H1 (cell line): ENCODE results near the gene CSNK1A1. TPM values are rescaled to one million over a fixed set of nuclear protein-coding genes. Genes with fewer than 3 reads are reported as not detected.

Experiments used
- CTCF ChIA-PET: fragments of 300-600 bp; sonication (Branson Sonifier 250); formaldehyde crosslinking; loops from one replicate; lab custom pipeline; 2021; ENCODE audit not compliant: partially characterized antibody; lab: Charles Lee
- POLR2A ChIA-PET: fragments of 300-600 bp; sonication (Branson Sonifier 250); formaldehyde crosslinking; loops from one replicate; lab custom pipeline; 2021; ENCODE audit warnings: inconsistent platforms; ENCODE audit not compliant: partially characterized antibody; lab: Charles Lee
- DNase-seq, 2 experiments: peaks; one replicate each; pipeline versions ENCODE4 v3.0.0 to v3.0.0-alpha.2; 2010 to 2022; ENCODE audit warnings: low spot score in 2 of 2, low read depth in 1 of 2, mixed read lengths in 1 of 2
- FAIRE-seq: peaks from 2 replicates; lab custom pipeline; 2011; peaks lifted over from hg19 to GRCh38; lab: Jason Lieb, UNC
- H2AFZ ChIP-seq: 2 replicates; pipeline ENCODE4 v1.8.1; 2012; ENCODE audit warnings: low read length, inconsistent platforms
- H2AK5ac ChIP-seq: 2 replicates; pipeline ENCODE4 v1.6.1; 2013; ENCODE audit warnings: low read depth, low read length
- H2BK120ac ChIP-seq: replicated peaks from 2 replicates; pipeline ENCODE3; 2013; ENCODE audit warnings: low read depth, low read length, inconsistent platforms
- H2BK12ac ChIP-seq: 2 replicates; pipeline ENCODE4 v1.6.1; 2013; ENCODE audit warnings: low read depth, low read length
- H2BK15ac ChIP-seq: 2 replicates; pipeline ENCODE4 v1.6.1; 2013; ENCODE audit warnings: low read length
- H2BK20ac ChIP-seq: 2 replicates; pipeline ENCODE4 v1.6.1; 2013; ENCODE audit warnings: low read length
- H2BK5ac ChIP-seq: 2 replicates; pipeline ENCODE4 v1.6.1; 2013; ENCODE audit warnings: low read depth, low read length
- H3K14ac ChIP-seq: 2 replicates; pipeline ENCODE4 v1.6.1; 2013; ENCODE audit warnings: inconsistent platforms; ENCODE audit not compliant: insufficient read length
- H3K18ac ChIP-seq: 2 replicates; pipeline ENCODE4 v1.6.1; 2013; ENCODE audit warnings: low read length; ENCODE audit errors: extremely low read depth
- H3K23ac ChIP-seq: 2 replicates; pipeline ENCODE4 v1.6.1; 2013; ENCODE audit warnings: inconsistent platforms; ENCODE audit not compliant: insufficient read length
- H3K23me2 ChIP-seq: 2 replicates; pipeline ENCODE4 v1.6.1; 2013; ENCODE audit warnings: low read depth, low read length
- H3K27ac ChIP-seq: 2 replicates; pipeline ENCODE4 v1.6.1; 2011; ENCODE audit warnings: low read depth, low read length, inconsistent platforms
- H3K27me3 ChIP-seq, 4 experiments: replicated peaks in 1 of 4; 1 replicate in 1 of 4; 2 replicates in 3 of 4; pipeline versions ENCODE4 v1.6.1 to v1.8.1; 2011 to 2013; ENCODE audit warnings: low read length in 3 of 4, mild to moderate bottlenecking in 3 of 4, inconsistent platforms in 2 of 4, mixed read lengths in 2 of 4, moderate library complexity in 1 of 4; ENCODE audit not compliant: control insufficient read depth in 3 of 4, insufficient read depth in 3 of 4; ENCODE audit errors: extremely low read depth in 1 of 4
- H3K36me3 ChIP-seq, 4 experiments: 2 replicates each; pipeline versions ENCODE4 v1.6.1 to v1.8.1; 2011 to 2013; ENCODE audit warnings: mild to moderate bottlenecking in 4 of 4, low read length in 3 of 4, moderate library complexity in 2 of 4, control low read depth in 1 of 4, inconsistent platforms in 1 of 4; ENCODE audit not compliant: insufficient read depth in 4 of 4, control insufficient read depth in 2 of 4
- H3K4ac ChIP-seq: replicated peaks from 2 replicates; pipeline ENCODE3; 2013; ENCODE audit warnings: low read length, low read depth, mixed read lengths, inconsistent platforms; ENCODE audit not compliant: insufficient read length
- H3K4me1 ChIP-seq, 4 experiments: replicated peaks in 1 of 4; 1 replicate in 1 of 4; 2 replicates in 3 of 4; pipeline versions ENCODE4 v1.6.1 to v1.8.1; 2011 to 2013; ENCODE audit warnings: low read length in 3 of 4, inconsistent platforms in 2 of 4, mixed read lengths in 1 of 4; ENCODE audit not compliant: insufficient read depth in 4 of 4, control insufficient read depth in 3 of 4
- H3K4me2 ChIP-seq, 2 experiments: 2 replicates each; pipeline versions ENCODE4 v1.6.1 to v1.8.1; 2011 to 2013; ENCODE audit warnings: low read depth in 2 of 2, low read length in 2 of 2, control low read depth in 1 of 2, inconsistent platforms in 1 of 2, mild to moderate bottlenecking in 1 of 2; ENCODE audit not compliant: insufficient read depth in 1 of 2
- H3K4me3 ChIP-seq, 4 experiments: fragments of 200-600, 300-600 bp in 1 of 4; sonication (generic), shearing (Covaris generic), sonication (Bioruptor Twin) in 1 of 4; 2 replicates each; pipeline versions ENCODE4 v1.5.1 to v1.8.1; 2011 to 2016; ENCODE audit warnings: low read length in 4 of 4, low read depth in 3 of 4, control low read depth in 2 of 4, inconsistent platforms in 2 of 4, mild to moderate bottlenecking in 2 of 4, mixed read lengths in 1 of 4, moderate library complexity in 1 of 4; ENCODE audit not compliant: insufficient read depth in 2 of 4; ENCODE audit errors: extremely low read depth in 1 of 4
- H3K56ac ChIP-seq: replicated peaks from 2 replicates; pipeline ENCODE3; 2013; ENCODE audit warnings: low read depth, mild to moderate bottlenecking, mixed read lengths, low read length, inconsistent platforms; ENCODE audit not compliant: insufficient read length
- H3K79me1 ChIP-seq: 2 replicates; pipeline ENCODE4 v1.6.1; 2013; ENCODE audit warnings: low read depth, low read length, control low read depth
- H3K79me2 ChIP-seq, 2 experiments: 2 replicates each; pipeline versions ENCODE4 v1.6.1 to v1.8.1; 2012 to 2013; ENCODE audit warnings: low read length in 2 of 2, mild to moderate bottlenecking in 2 of 2, inconsistent platforms in 1 of 2; ENCODE audit not compliant: insufficient read depth in 2 of 2, control insufficient read depth in 1 of 2
- H3K9ac ChIP-seq, 4 experiments: replicated peaks in 1 of 4; 1 replicate in 1 of 4; 2 replicates in 3 of 4; pipeline versions ENCODE4 v1.6.1 to v1.8.1; 2011 to 2013; ENCODE audit warnings: low read depth in 3 of 4, low read length in 3 of 4, control low read depth in 2 of 4, mild to moderate bottlenecking in 2 of 4, moderate library complexity in 2 of 4, inconsistent platforms in 1 of 4; ENCODE audit errors: extremely low read depth in 1 of 4
- H3K9me3 ChIP-seq, 2 experiments: 2 replicates each; pipeline versions ENCODE4 v1.6.1 to v1.8.1; 2012 to 2013; ENCODE audit warnings: mild to moderate bottlenecking in 2 of 2, moderate library complexity in 2 of 2, control low read depth in 1 of 2, inconsistent platforms in 1 of 2, low read depth in 1 of 2, low read length in 1 of 2, mixed read lengths in 1 of 2; ENCODE audit not compliant: insufficient read depth in 2 of 2
- H4K20me1 ChIP-seq, 2 experiments: replicated peaks in 1 of 2; 2 replicates each; pipeline versions ENCODE3 to v1.8.1; 2011 to 2013; ENCODE audit warnings: inconsistent platforms in 2 of 2, low read length in 2 of 2, mild to moderate bottlenecking in 1 of 2; ENCODE audit not compliant: insufficient read depth in 2 of 2, control insufficient read depth in 1 of 2
- H4K5ac ChIP-seq: 2 replicates; pipeline ENCODE4 v1.6.1; 2013; ENCODE audit warnings: low read length, low read depth, mixed read lengths, inconsistent platforms; ENCODE audit not compliant: insufficient read length
- H4K8ac ChIP-seq: 2 replicates; pipeline ENCODE4 v1.8.0; 2013; ENCODE audit warnings: mild to moderate bottlenecking, moderate library complexity, low read length, inconsistent platforms; ENCODE audit not compliant: insufficient read depth; ENCODE audit errors: extremely low read depth
- H4K91ac ChIP-seq: replicated peaks from 2 replicates; pipeline ENCODE3; 2013; ENCODE audit warnings: low read length, mixed read lengths, inconsistent platforms; ENCODE audit not compliant: insufficient read length
- CREB1 ChIP-seq: IDR thresholded peaks from 2 replicates; pipeline ENCODE4 v1.6.1; 2012; ENCODE audit warnings: inconsistent platforms
- EP300 ChIP-seq, 2 experiments: IDR thresholded peaks; 1 replicate in 1 of 2; 2 replicates in 1 of 2; pipeline ENCODE4 v1.6.1; 2011 to 2012; ENCODE audit warnings: low read depth in 2 of 2, low read length in 2 of 2, mild to moderate bottlenecking in 2 of 2, borderline replicate concordance in 1 of 2, inconsistent platforms in 1 of 2, moderate library complexity in 1 of 2
- GABPA ChIP-seq: IDR thresholded peaks from 2 replicates; pipeline ENCODE4 v1.6.1; 2011; ENCODE audit warnings: mild to moderate bottlenecking, low read length, moderate library complexity, borderline replicate concordance; ENCODE audit not compliant: insufficient read depth
- HDAC2 ChIP-seq, 2 experiments: fragments of 300-600 bp in 1 of 2; sonication (generic) in 1 of 2; IDR thresholded peaks; 2 replicates each; pipeline ENCODE4 v1.6.1; 2011 to 2012; ENCODE audit warnings: low read depth in 2 of 2, low read length in 2 of 2, mild to moderate bottlenecking in 2 of 2, moderate library complexity in 2 of 2, borderline replicate concordance in 1 of 2, inconsistent platforms in 1 of 2
- MAX ChIP-seq: IDR thresholded peaks from 2 replicates; pipeline ENCODE4 v1.6.1; 2012; ENCODE audit warnings: inconsistent platforms
- NRF1 ChIP-seq: IDR thresholded peaks from 2 replicates; pipeline ENCODE4 v1.6.1; 2011; ENCODE audit warnings: mild to moderate bottlenecking, low read depth, low read length, improper control_type of control experiment
- POLR2AphosphoS5 ChIP-seq: IDR thresholded peaks from 2 replicates; pipeline ENCODE4 v1.6.1; 2011; ENCODE audit warnings: low read depth, low read length
- SP2 ChIP-seq: IDR thresholded peaks from 2 replicates; pipeline ENCODE4 v1.6.1; 2012; ENCODE audit warnings: mild to moderate bottlenecking, low read length, inconsistent platforms
- YY1 ChIP-seq: IDR thresholded peaks from 2 replicates; pipeline ENCODE4 v1.6.1; 2011; ENCODE audit warnings: low read depth, mild to moderate bottlenecking, low read length
- WGBS, 2 experiments: shearing (Covaris generic) in 1 of 2; methylation state at CpG; one replicate each; pipeline versions ENCODE4 v1.1.6 to v1.1.7; 2013 to 2015; ENCODE audit warnings: low lambda C conversion rate in 2 of 2, mixed read lengths in 2 of 2, inconsistent platforms in 1 of 2, low coverage in 1 of 2, missing lambda C conversion rate in 1 of 2; ENCODE audit not compliant: insufficient replicate concordance in 2 of 2, insufficient coverage in 1 of 2, insufficient read length in 1 of 2; ENCODE audit errors: extremely low coverage in 1 of 2, missing lambda C conversion rate in 1 of 2; 5-methylcytosine and 5-hydroxymethylcytosine counted together
- polyA plus RNA-seq, 7 experiments: library from polyadenylated mRNA; depleted of rRNA in 3 of 7; stranded (reverse) in 5 of 7; unstranded in 2 of 7; fragments of >200 nt in 5 of 7; fragments of 200-250 nt in 2 of 7; gene quantifications; 1 replicate in 5 of 7; 2 replicates in 1 of 7; 4 replicates in 1 of 7; pipeline versions ENCODE4 v1.2.1 to v1.2.3, GENCODE V29; 2011 to 2013; ENCODE audit warnings: missing spikeins in 2 of 7, mixed read lengths in 2 of 7
- total RNA-seq: library from RNA; stranded (reverse); fragmentation: NEBNext Ultra II Directional; extraction: Animal tissue kit (Norgen Biotek cat#: 25700); gene quantifications from 2 replicates; pipeline ENCODE4 v1.2.1, GENCODE V29; 2021

CSNK1A1 gene
- total and polyA plus RNA-seq, 2 of the 8 experiments (the other 6 are each of a cell fraction or from before 2014, with no cell fraction given) = 61.2 to 244 TPM

GRCh38 chr5:149485655-149486615 is 65.3 kb downstream of the CSNK1A1 start:
- H3K4ac ChIP-seq = no peak overlapping the region
- no peak overlapping the region for H4K8ac ChIP-seq
- no peak overlapping the region for H4K5ac ChIP-seq
- H2BK5ac ChIP-seq = no peak overlapping the region
- no peak overlapping the region for H3K23ac ChIP-seq
- no peak overlapping the region for H3K27ac ChIP-seq
- WGBS, 2 experiments = 95% methylated on average over 2 of the region's 2 CpGs; no CpG with 5 or more reads in 1 of the 2 experiments
- no peak for DNase-seq
- no peaks in the 10 kb centered on the region for H4K20me1 ChIP-seq
- H3K27me3 ChIP-seq = no peaks in the 10 kb centered on the region
- no peak overlapping the region for H3K4me2 ChIP-seq
- H3K4me3 ChIP-seq = no peak overlapping the region
- H3K9ac ChIP-seq = no peak overlapping the region
- ChIA-PET CTCF (interaction anchor here (0.9 to 3.3 kb wide), 12 partner anchors 9 to 119 kb away, joined by 3 to 12 read pairs (median 3); no protein-coding TSS in a partner anchor), POLR2A (interaction anchor here (0.7 to 2.6 kb wide), 8 partner anchors 8 to 160 kb away, joined by 3 to 16 read pairs (median 6); no protein-coding TSS in a partner anchor)
- TF ChIP-seq SP2 (no peak), GABPA (no peak), EP300 (IDR thresholded peaks at IDR 0.05; ENCODE audit: borderline replicate concordance in 1 of 2, low read depth in 2 of 2, low read length in 2 of 2) (no peak), YY1 (no peak), CREB1 (no peak), MAX (no peak), POLR2AphosphoS5 (no peak), NRF1 (no peak), HDAC2 (IDR thresholded peaks at IDR 0.05; ENCODE audit: borderline replicate concordance in 1 of 2, low read depth in 2 of 2, low read length in 2 of 2) (no peak)
- H2BK20ac ChIP-seq = no peak overlapping the region
- no peak overlapping the region for H3K56ac ChIP-seq
- no peaks in the 10 kb centered on the region for H3K36me3 ChIP-seq
- FAIRE-seq = no peak
- no peaks in the 10 kb centered on the region for H3K79me2 ChIP-seq
- H3K79me1 ChIP-seq = no peaks in the 10 kb centered on the region
- H2AFZ ChIP-seq = no peak overlapping the region
- H2AK5ac ChIP-seq = no peak overlapping the region
- H4K91ac ChIP-seq = no peak overlapping the region
- no peak overlapping the region for H3K14ac ChIP-seq
- H3K23me2 ChIP-seq = no peaks in the 10 kb centered on the region
- no peak overlapping the region for H2BK12ac ChIP-seq
- no peaks in the 10 kb centered on the region for H3K9me3 ChIP-seq
- no peaks in the 10 kb centered on the region for H3K4me1 ChIP-seq
- H3K18ac ChIP-seq = no peak overlapping the region
- no peak overlapping the region for H2BK120ac ChIP-seq
- no peak overlapping the region for H2BK15ac ChIP-seq
